Activated CD8-positive, alpha-beta memory T cell treated with anti-CD3 and anti-CD28 coated beads for 1 hour (primary cell): ENCODE measurements around the gene IFNA10.
"Not testable (repeated sequence)": the region's sequence is repeated elsewhere in the genome, so short reads cannot be mapped to it uniquely, and the experiment has no call there.

Source experiments
- DNase-seq, 2 donors: peaks; one replicate each; pipeline ENCODE4 v3.0.0-alpha.2; 2020; ENCODE audit warnings: low read depth in 1 of 2; ENCODE audit errors: extremely low read depth in 1 of 2

Gene IFNA10

GRCh38 chr9:21207043-21207442, at the start of gene IFNA10:
Gene IFNA10, minus strand, starts transcription at chr9:21207143. Its CDS starts 46 bp downstream, at chr9:21207097.
- not testable (repeated sequence) for DNase-seq

GRCh38 chr9:21255538-21256212, 48.7 kb upstream of the IFNA10 start:
- DNase-seq: no peak

GRCh38 chr9:21252721-21253547, 46.0 kb upstream of the IFNA10 start:
- DNase-seq: no peak

GRCh38 chr9:21251638-21252037, 44.7 kb upstream of the IFNA10 start:
- DNase-seq: no peak

- DNase-seq: no peak
Observed at GRCh38 chr9:21251190-21251589, 44.2 kb upstream of the IFNA10 start.

GRCh38 chr9:21244836-21245235, 37.9 kb upstream of the IFNA10 start:
- DNase-seq: no peak

- DNase-seq: no peak
Observed at GRCh38 chr9:21239911-21240310, 33.0 kb upstream of the IFNA10 start, which contains the start of gene IFNA14. Gene IFNA14, minus strand, starts transcription at chr9:21240005. Its CDS starts 70 bp downstream, at chr9:21239935.

GRCh38 chr9:21236360-21236714, 29.4 kb upstream of the IFNA10 start:
- DNase-seq: not testable (repeated sequence)

GRCh38 chr9:21235468-21236359, 28.8 kb upstream of the IFNA10 start:
- not testable (repeated sequence) for DNase-seq

- no peak for DNase-seq
Observed at GRCh38 chr9:21234153-21234687, 27.3 kb upstream of the IFNA10 start.

- DNase-seq: no peak
Observed at GRCh38 chr9:21233258-21233657, 26.3 kb upstream of the IFNA10 start.

- no peak for DNase-seq
Observed at GRCh38 chr9:21228122-21228521, 21.2 kb upstream of the IFNA10 start, which contains the start of gene IFNA17. Gene IFNA17, minus strand, starts transcription at chr9:21228222. Its CDS starts 49 bp downstream, at chr9:21228173.

GRCh38 chr9:21217211-21217610, 10.3 kb upstream of the IFNA10 start, which contains the start of gene IFNA16:
Gene IFNA16, minus strand, starts transcription at chr9:21217311. Its CDS starts 6 bp downstream, at chr9:21217305.
- DNase-seq: not testable (repeated sequence)

GRCh38 chr9:21213411-21214326, 6.7 kb upstream of the IFNA10 start:
- not testable (repeated sequence) for DNase-seq

- not testable (repeated sequence) for DNase-seq
Observed at GRCh38 chr9:21212160-21212559, 5.2 kb upstream of the IFNA10 start.

- not testable (repeated sequence) for DNase-seq
Observed at GRCh38 chr9:21210782-21211181, 3.8 kb upstream of the IFNA10 start.

- DNase-seq: no peak
Observed at GRCh38 chr9:21210311-21210710, 3.4 kb upstream of the IFNA10 start.

- no peak for DNase-seq
Observed at GRCh38 chr9:21205204-21205603, 1.7 kb downstream of the IFNA10 start.

GRCh38 chr9:21202105-21202504, 4.8 kb downstream of the IFNA10 start, which contains the start of gene IFNA7:
Gene IFNA7, minus strand, starts transcription at chr9:21202205. Its CDS starts 40 bp downstream, at chr9:21202165.
- DNase-seq: not testable (repeated sequence)
